ENCODE results near the gene DLG2. TPM values are rescaled to one million over a fixed set of nuclear protein-coding genes. Genes with fewer than 3 reads are reported as not detected.

Gene DLG2
- total and polyA plus RNA-seq, 2 of the 4 experiments (the other 2 are of a cell fraction) = 0.31 to 0.36 TPM

DNA sequence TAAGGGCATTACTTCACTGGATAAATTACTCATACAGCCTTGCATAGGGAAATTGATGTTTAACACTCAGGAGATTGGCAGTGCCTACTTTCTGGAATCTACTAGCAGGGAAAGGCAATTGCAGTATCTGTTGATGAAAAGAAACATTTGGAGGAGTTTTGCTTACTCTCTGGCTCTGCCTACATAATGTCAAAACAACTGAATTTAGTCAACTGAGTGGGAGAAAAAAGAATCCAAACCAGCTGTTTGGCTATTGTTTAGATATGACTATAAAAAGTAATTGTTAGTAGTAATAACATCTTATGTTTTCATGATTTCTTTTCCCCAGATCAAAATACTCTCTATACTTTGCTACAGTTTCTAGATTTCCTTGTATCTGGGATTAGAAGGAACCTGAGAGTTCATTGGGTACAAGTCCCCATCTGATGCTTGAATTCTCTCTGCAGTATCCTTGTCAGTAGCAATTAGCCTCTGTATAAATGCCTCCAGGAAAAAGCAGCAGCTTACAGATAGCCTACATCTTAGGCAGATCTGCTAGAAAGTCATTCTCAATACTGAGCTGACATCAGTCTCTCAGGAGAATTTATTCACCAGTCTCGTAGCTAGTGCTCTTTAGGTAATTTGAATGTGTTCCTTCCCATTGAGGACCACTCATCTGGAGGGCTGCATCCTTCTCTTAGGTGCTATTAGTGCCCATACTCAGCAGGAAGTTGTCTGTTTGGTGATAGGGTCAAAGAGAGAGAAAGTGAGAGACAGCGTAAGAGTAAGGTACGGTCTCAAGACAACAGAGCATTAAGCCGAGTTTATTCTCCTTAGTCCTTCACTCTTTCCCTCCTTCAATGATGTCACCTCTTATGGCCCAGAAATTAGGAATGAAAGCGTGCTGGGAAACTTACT lies 2155.1 kb downstream of the DLG2 start:
- H2AK9ac ChIP-seq (replicated peaks; ENCODE audit: low read depth, low read length, poor library complexity) = no peak overlapping the region
- H4K8ac ChIP-seq (ENCODE audit: low read depth in 2 of 2, low read length in 2 of 2) = no peak overlapping the region
- H4K5ac ChIP-seq (ENCODE audit: low read depth, low read length) = no peak overlapping the region
- no peak overlapping the region for H4K91ac ChIP-seq (ENCODE audit: insufficient read depth, low read depth, low read length)
- no peak overlapping the region for H2BK15ac ChIP-seq (ENCODE audit: low read depth, low read length)
- in situ Hi-C loops (cut with MboI; ENCODE audit: low sequenced_read_pairs) = no loop called here
- H3K9ac ChIP-seq (ENCODE audit: low read depth, low read length) = no peak overlapping the region
- no peaks in the 10 kb centered on the region for H4K20me1 ChIP-seq (ENCODE audit: insufficient read depth, low read length)
- no peaks in the 10 kb centered on the region for H3K9me3 ChIP-seq (ENCODE audit: control insufficient read depth, insufficient read depth, low read length)
- POLR2A ChIA-PET (ENCODE audit: unreplicated experiment) = no interaction called here
- H2AK5ac ChIP-seq (ENCODE audit: low read depth, low read length) = no peak overlapping the region
- H3K18ac ChIP-seq (ENCODE audit: low read depth, low read length) = no peak overlapping the region
- no peaks in the 10 kb centered on the region for H3K36me3 ChIP-seq (ENCODE audit: control insufficient read depth, insufficient read depth, low read length)
- no peak overlapping the region for H2BK5ac ChIP-seq (ENCODE audit: low read depth, low read length, poor library complexity, severe bottlenecking)
- dilution Hi-C loops (cut with HindIII; ENCODE audit: low sequenced_read_pairs, unreplicated experiment) = no loop called here
- H2AFZ ChIP-seq (replicated peaks; ENCODE audit: low read length, poor library complexity) = no peak overlapping the region
- no peak overlapping the region for H2BK120ac ChIP-seq (ENCODE audit: low read depth, low read length)
- no peaks in the 10 kb centered on the region for H3K27me3 ChIP-seq (ENCODE audit: control insufficient read depth, insufficient read depth, low read length)
- H3K56ac ChIP-seq (ENCODE audit: extremely low read depth, insufficient read depth, low read length) = no peak overlapping the region
- ATAC-seq (ENCODE audit: low read depth) (no peak), DNase-seq (no peak)
- no CpG with 5 or more reads among the region's 5 CpGs for WGBS, 2 experiments (ENCODE audit: extremely low coverage in 2 of 2, insufficient read length in 1 of 2)
- intact Hi-C loops (cut with micrococcal nuclease) = no loop called here
- H3K4me3 ChIP-seq (ENCODE audit: insufficient read depth, low read depth, low read length) = no peak overlapping the region
- no peaks in the 10 kb centered on the region for H3K79me1 ChIP-seq (ENCODE audit: low read depth in 1 of 2, low read length in 2 of 2)
- no peaks in the 10 kb centered on the region for H3K9me1 ChIP-seq (ENCODE audit: insufficient read depth, low read length)
- BruUV-seq (replicated peaks) = no TSS peak
- CTCF ChIA-PET = no interaction called here
- H2BK20ac ChIP-seq (ENCODE audit: low read depth, low read length) = no peak overlapping the region
- H3K4ac ChIP-seq (ENCODE audit: low read depth, low read length) = no peak overlapping the region
- H3K4me1 ChIP-seq (ENCODE audit: control insufficient read depth, insufficient read depth, low read length) = no peaks in the 10 kb centered on the region
- H3K23ac ChIP-seq (ENCODE audit: low read depth, low read length) = no peak overlapping the region
- H3K4me2 ChIP-seq (ENCODE audit: low read depth, low read length) = no peak overlapping the region
- H3K14ac ChIP-seq (replicated peaks; ENCODE audit: low read depth, low read length) = no peak overlapping the region
- H3K27ac ChIP-seq (ENCODE audit: insufficient read depth, low read length) = no peak overlapping the region
- no peak for TF ChIP-seq BHLHE40 (IDR thresholded peaks at IDR 0.05; ENCODE audit: low read depth, low read length)
- TF ChIP-seq RAD21 (IDR thresholded peaks at IDR 0.05; ENCODE audit: low read length) = no peak
- no peak for TF ChIP-seq POLR2A (IDR thresholded peaks at IDR 0.05; ENCODE audit: low read depth, low read length)
- TF ChIP-seq NFE2L2 (IDR thresholded peaks at IDR 0.05; ENCODE audit: low read depth, low read length) = no peak
- no peak for TF ChIP-seq RCOR1 (IDR thresholded peaks at IDR 0.05; ENCODE audit: insufficient replicate concordance, low read length)
- TF ChIP-seq CEBPB (IDR thresholded peaks at IDR 0.05; ENCODE audit: low read depth, low read length) = no peak
- TF ChIP-seq SMC3 (IDR thresholded peaks at IDR 0.05; ENCODE audit: low read depth, low read length) = no peak
- no peak for TF ChIP-seq FOS (IDR thresholded peaks at IDR 0.05; ENCODE audit: low read depth, low read length)
- TF ChIP-seq MAFK (IDR thresholded peaks at IDR 0.05; ENCODE audit: low read depth, low read length) = no peak
- no peak for TF ChIP-seq MXI1 (IDR thresholded peaks at IDR 0.05; ENCODE audit: borderline replicate concordance, low read depth, low read length)
- no peak for TF ChIP-seq CHD1 (IDR thresholded peaks at IDR 0.05; ENCODE audit: low read depth, low read length)
- TF ChIP-seq ELK1 (IDR thresholded peaks at IDR 0.05; ENCODE audit: borderline replicate concordance, low read depth, low read length) = no peak
- TF ChIP-seq MAZ (IDR thresholded peaks at IDR 0.05; ENCODE audit: borderline replicate concordance, low read depth, low read length) = no peak
- no peak for TF ChIP-seq USF2 (IDR thresholded peaks at IDR 0.05; ENCODE audit: low read depth, low read length)
- no peak for TF ChIP-seq RFX5 (IDR thresholded peaks at IDR 0.05; ENCODE audit: low read depth, low read length)

All from IMR-90 (cell line).